Measurements from ENCODE around the gene ZDHHC11. TPM values are rescaled to one million over a fixed set of nuclear protein-coding genes. Genes with fewer than 3 reads are reported as not detected.

ZDHHC11 gene
- 3.6 and 5.0 TPM in 2 replicates for total RNA-seq (2022)
- percentile 26 among the genes with signal in this experiment for Bru-seq, nascent RNA
- percentile 31 among the genes with signal in this experiment for BruChase-seq, experiment 1, labeled RNA remaining after a 2-hour chase
- percentile 45 among the genes with signal in this experiment for BruChase-seq, experiment 2, labeled RNA remaining after a 6-hour chase
- long read RNA-seq, partial matches to known transcripts: 0 of 1 reads
- long read RNA-seq, other reads (novel, unspliced or antisense): 1 of 1 reads

- no TSS peak for BruUV-seq (replicated peaks)
- TF ChIP-seq, protein P1, sequence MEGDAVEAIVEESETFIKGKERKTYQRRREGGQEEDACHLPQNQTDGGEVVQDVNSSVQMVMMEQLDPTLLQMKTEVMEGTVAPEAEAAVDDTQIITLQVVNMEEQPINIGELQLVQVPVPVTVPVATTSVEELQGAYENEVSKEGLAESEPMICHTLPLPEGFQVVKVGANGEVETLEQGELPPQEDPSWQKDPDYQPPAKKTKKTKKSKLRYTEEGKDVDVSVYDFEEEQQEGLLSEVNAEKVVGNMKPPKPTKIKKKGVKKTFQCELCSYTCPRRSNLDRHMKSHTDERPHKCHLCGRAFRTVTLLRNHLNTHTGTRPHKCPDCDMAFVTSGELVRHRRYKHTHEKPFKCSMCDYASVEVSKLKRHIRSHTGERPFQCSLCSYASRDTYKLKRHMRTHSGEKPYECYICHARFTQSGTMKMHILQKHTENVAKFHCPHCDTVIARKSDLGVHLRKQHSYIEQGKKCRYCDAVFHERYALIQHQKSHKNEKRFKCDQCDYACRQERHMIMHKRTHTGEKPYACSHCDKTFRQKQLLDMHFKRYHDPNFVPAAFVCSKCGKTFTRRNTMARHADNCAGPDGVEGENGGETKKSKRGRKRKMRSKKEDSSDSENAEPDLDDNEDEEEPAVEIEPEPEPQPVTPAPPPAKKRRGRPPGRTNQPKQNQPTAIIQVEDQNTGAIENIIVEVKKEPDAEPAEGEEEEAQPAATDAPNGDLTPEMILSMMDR (IDR thresholded peaks at IDR 0.05; ENCODE audit: insufficient read depth in 1 of 2, low read depth in 1 of 2, low read length in 1 of 2, severe bottlenecking in 1 of 2, unreplicated experiment in 1 of 2): no peak
- H3K4me1 Mint-ChIP-seq (ENCODE audit: low read depth, unreplicated experiment): no peaks in the 10 kb centered on the region
- H3K9me3 ChIP-seq: no peaks in the 10 kb centered on the region
- peaks cover 6% of the 10 kb centered on the region for H3K36me3 Mint-ChIP-seq (ENCODE audit: insufficient read depth, unreplicated experiment)
- no peaks in the 10 kb centered on the region for H3K9me3 Mint-ChIP-seq (ENCODE audit: unreplicated experiment)
- peak within 1 kb of the TSS; percentile 37 for H3K4me3 Mint-ChIP-seq (ENCODE audit: unreplicated experiment)
- peak within 1 kb of the TSS; percentile 22 for H3K4me3 ChIP-seq (ENCODE audit: low read depth, low read length)
- peaks cover 15% of the 10 kb centered on the region for H3K27me3 Mint-ChIP-seq (ENCODE audit: insufficient read depth, unreplicated experiment)
- H3K4me1 ChIP-seq: peaks cover 21% of the 10 kb centered on the region
- CTCF ChIA-PET: interaction anchor here (0.8 kb wide), 1 partner anchor 674 kb away, joined by 3 read pairs; no protein-coding TSS in a partner anchor
- H3K27me3 ChIP-seq (replicated peaks; ENCODE audit: control insufficient read depth, insufficient read depth, low read length): peaks cover 3% of the 10 kb centered on the region; the same call in 1 of the 2 replicates
- POLR2A ChIA-PET: no interaction called here
- intact Hi-C loops (cut with micrococcal nuclease; ENCODE audit: unreplicated experiment): no loop called here
- DNase-seq: peak; percentile 80 to 85
- H3K27ac Mint-ChIP-seq (ENCODE audit: unreplicated experiment): peak within 1 kb of the TSS; percentile 39
- no peaks in the 10 kb centered on the region for H3K36me3 ChIP-seq (ENCODE audit: control insufficient read depth, insufficient read depth, low read length)
These were observed at the start of gene ZDHHC11 for GRCh38 chr5:850511-851006. ZDHHC11 (minus strand) TSS chr5:850986; CDS start chr5:850602, 384 bp downstream.

DNA sequence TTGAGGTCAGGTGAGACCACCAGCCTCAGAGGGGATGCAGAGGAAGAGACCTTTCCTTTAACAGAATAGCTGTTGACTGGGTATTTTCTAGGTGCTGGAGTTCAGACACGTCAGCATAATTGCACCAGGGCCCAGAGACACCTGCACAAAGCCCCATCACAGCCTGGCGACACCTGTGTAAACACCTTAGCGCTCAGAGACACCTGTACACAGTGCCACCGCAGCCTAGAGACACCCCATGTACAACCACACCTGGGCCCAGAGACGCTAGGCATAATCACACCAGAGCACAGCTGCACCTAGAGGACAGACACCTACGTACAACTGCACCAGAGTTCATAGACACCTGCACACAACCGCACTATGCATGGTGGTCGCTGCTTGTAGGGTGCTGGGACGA lies 42.9 kb upstream of the ZDHHC11 start:
- H3K4me1 Mint-ChIP-seq (ENCODE audit: low read depth, unreplicated experiment): peaks cover 24% of the 10 kb centered on the region
- no peaks in the 10 kb centered on the region for H3K27me3 Mint-ChIP-seq (ENCODE audit: insufficient read depth, unreplicated experiment)
- TSS peak; percentile 38 for BruUV-seq (replicated peaks)
- peaks cover 17% of the 10 kb centered on the region for H3K4me1 ChIP-seq
- peak overlapping the region; percentile 74 for H3K4me3 Mint-ChIP-seq (ENCODE audit: unreplicated experiment)
- peak in 1 of 2 experiments; percentile 37 for DNase-seq
- H3K36me3 Mint-ChIP-seq (ENCODE audit: insufficient read depth, unreplicated experiment): peaks cover 58% of the 10 kb centered on the region
- H3K4me3 ChIP-seq (ENCODE audit: low read depth, low read length): peak overlapping the region; percentile 86
- no peaks in the 10 kb centered on the region for H3K9me3 ChIP-seq
- H3K27me3 ChIP-seq (replicated peaks; ENCODE audit: control insufficient read depth, insufficient read depth, low read length): no peaks in the 10 kb centered on the region
- TF ChIP-seq, protein P1 (IDR thresholded peaks at IDR 0.05; ENCODE audit: insufficient read depth in 1 of 2, low read depth in 1 of 2, low read length in 1 of 2, severe bottlenecking in 1 of 2, unreplicated experiment in 1 of 2): no peak
- peak overlapping the region; percentile 58 for H3K27ac Mint-ChIP-seq (ENCODE audit: unreplicated experiment)
- peaks cover 12% of the 10 kb centered on the region for H3K36me3 ChIP-seq (ENCODE audit: control insufficient read depth, insufficient read depth, low read length)
- intact Hi-C loops (cut with micrococcal nuclease; ENCODE audit: unreplicated experiment): no loop called here
- CTCF ChIA-PET: interaction anchor here (1.6 kb wide), 1 partner anchor 9 kb away, joined by 5 read pairs; no protein-coding TSS in a partner anchor
- no peaks in the 10 kb centered on the region for H3K9me3 Mint-ChIP-seq (ENCODE audit: unreplicated experiment)
- POLR2A ChIA-PET: no interaction called here

- TF ChIP-seq, protein P1 (IDR thresholded peaks at IDR 0.05; ENCODE audit: insufficient read depth in 1 of 2, low read depth in 1 of 2, low read length in 1 of 2, severe bottlenecking in 1 of 2, unreplicated experiment in 1 of 2): no peak
- ChIA-PET CTCF (interaction anchor here (0.7 to 1.6 kb wide), 3 partner anchors 10 to 31 kb away, joined by 3 to 5 read pairs (median 3); no protein-coding TSS in a partner anchor), POLR2A (interaction anchor here (1.1 kb wide), 2 partner anchors 10 to 112 kb away, joined by 3 to 4 read pairs; no protein-coding TSS in a partner anchor)
- DNase-seq: no peak
- Mint-ChIP-seq H3K4me3 (ENCODE audit: unreplicated experiment) (peak overlapping the region; percentile 74), H3K27ac (ENCODE audit: unreplicated experiment) (peak overlapping the region; percentile 58), H3K4me1 (ENCODE audit: low read depth, unreplicated experiment) (peaks cover 24% of the 10 kb centered on the region), H3K9me3 (ENCODE audit: unreplicated experiment) (no peaks in the 10 kb centered on the region), H3K27me3 (ENCODE audit: insufficient read depth, unreplicated experiment) (no peaks in the 10 kb centered on the region), H3K36me3 (ENCODE audit: insufficient read depth, unreplicated experiment) (peaks cover 64% of the 10 kb centered on the region)
- intact Hi-C loops (cut with micrococcal nuclease; ENCODE audit: unreplicated experiment): no loop called here
- H3K4me3 ChIP-seq (ENCODE audit: low read depth, low read length): peak overlapping the region; percentile 86
- H3K4me1 ChIP-seq: peaks cover 17% of the 10 kb centered on the region
- no peaks in the 10 kb centered on the region for H3K27me3 ChIP-seq (replicated peaks; ENCODE audit: control insufficient read depth, insufficient read depth, low read length)
- peaks cover 12% of the 10 kb centered on the region for H3K36me3 ChIP-seq (ENCODE audit: control insufficient read depth, insufficient read depth, low read length)
- no peaks in the 10 kb centered on the region for H3K9me3 ChIP-seq
- BruUV-seq (replicated peaks): no TSS peak
These were observed 42.3 kb upstream of the ZDHHC11 start for GRCh38 chr5:893137-893506.
